22Rv1 (cell line): ENCODE results near the gene KAZN.

Experiments
- H3K27ac ChIP-seq: fragments of 450-650 bp; 2 replicates; pipeline ENCODE4 v1.5.1; 2017
- CTCF ChIP-seq: fragments of 450-650 bp; IDR thresholded peaks from 2 replicates; pipeline ENCODE4 v1.5.1; 2017; ENCODE audit warnings: mild to moderate bottlenecking
- ZFX ChIP-seq: fragments of 450-650 bp; IDR thresholded peaks from 2 replicates; pipeline ENCODE4 v1.6.1; 2017; ENCODE audit warnings: antibody characterized with exemption, borderline replicate concordance

Gene KAZN

GRCh38 chr1:14689996-14690615 is 91.6 kb downstream of the KAZN start:
- TF ChIP-seq ZFX (no peak), CTCF (no peak)
- H3K27ac ChIP-seq: no peak overlapping the region

GRCh38 chr1:14693949-14694348 is 95.5 kb downstream of the KAZN start:
- TF ChIP-seq CTCF (no peak), ZFX (no peak)
- H3K27ac ChIP-seq: no peak overlapping the region

DNA sequence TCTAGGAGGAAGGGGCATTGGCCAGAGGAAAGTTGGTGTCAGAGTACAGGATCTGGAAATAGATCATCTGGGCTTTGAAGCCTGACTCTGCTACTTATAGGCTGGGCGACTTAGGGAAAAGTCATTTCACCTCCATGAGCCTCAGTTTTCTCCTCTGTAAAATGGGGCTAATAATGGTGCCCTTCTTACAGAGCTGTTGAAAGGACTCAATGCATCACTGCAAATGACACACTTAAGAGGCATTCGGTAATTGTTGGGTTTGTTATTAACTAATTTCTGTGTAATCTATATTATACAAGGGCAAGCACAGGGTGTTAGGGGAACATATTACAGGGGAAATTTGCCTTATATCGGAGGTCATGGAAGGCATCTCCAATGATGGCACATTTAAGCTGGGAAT is 96.1 kb downstream of the KAZN start:
- no peak for TF ChIP-seq ZFX
- no peak for TF ChIP-seq CTCF
- no peak overlapping the region for H3K27ac ChIP-seq

DNA sequence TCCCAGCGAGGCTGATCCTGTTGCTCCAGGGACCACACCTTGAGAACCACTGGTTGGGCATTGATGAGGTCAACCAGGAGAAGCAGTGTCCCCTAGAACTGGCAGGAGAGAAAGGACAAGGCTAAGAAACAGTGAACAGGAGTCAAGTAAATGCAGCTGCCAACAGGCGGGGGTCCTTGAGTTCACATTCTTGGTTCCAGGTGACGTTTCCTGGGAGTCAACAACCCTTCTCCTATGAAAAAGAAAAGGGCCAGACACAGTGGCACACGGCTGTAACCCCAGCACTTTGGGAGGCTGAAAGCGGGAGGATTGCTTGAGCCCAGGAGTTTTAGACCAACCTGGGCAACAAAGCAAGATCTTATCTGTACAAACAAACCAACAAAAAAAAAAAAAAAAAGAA is 98.3 kb downstream of the KAZN start:
- TF ChIP-seq CTCF (no peak), ZFX (no peak)
- no peak overlapping the region for H3K27ac ChIP-seq

GRCh38 chr1:14697353-14697752 is 98.9 kb downstream of the KAZN start:
- H3K27ac ChIP-seq: no peak overlapping the region
- TF ChIP-seq ZFX: no peak
- TF ChIP-seq CTCF: no peak

DNA sequence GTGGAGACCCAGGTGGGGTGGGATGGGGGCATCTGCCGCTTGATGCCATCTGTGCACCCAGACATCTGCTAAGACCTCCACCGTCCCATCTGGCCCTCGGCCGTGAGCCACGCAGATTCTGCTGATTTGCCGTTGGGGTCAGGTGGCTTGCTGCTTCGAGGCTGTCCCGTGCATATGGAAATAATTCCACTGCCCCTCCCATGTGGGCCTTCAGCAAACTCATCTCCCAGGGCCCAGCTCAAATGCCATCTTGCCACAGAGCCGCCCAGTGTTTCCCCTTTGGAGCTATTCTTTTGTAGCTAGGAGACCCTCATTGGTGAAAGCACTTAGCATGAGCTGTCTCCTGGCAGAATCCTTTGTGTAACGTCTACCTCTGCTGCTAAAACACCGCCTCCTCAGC is 99.8 kb downstream of the KAZN start:
- no peak overlapping the region for H3K27ac ChIP-seq

More for the DNA sequence above, 99.8 kb downstream of the KAZN start:
- TF ChIP-seq CTCF (no peak), ZFX (no peak)
